Activated gamma-delta T cell (primary cell): Measurements from ENCODE around the gene TNFRSF19.

Source experiments
- DNase-seq: peaks from one replicate; lab custom pipeline; 2025; lab: John Stamatoyannopoulos, UW

The TNFRSF19 gene

GRCh38 chr13:23608138-23608537 is 37.9 kb downstream of the TNFRSF19 start:
- DNase-seq, result no peak

- DNase-seq, result no peak
Measured at GRCh38 chr13:23608701-23609413, 38.6 kb downstream of the TNFRSF19 start.

- DNase-seq, result no peak
Measured at GRCh38 chr13:23609414-23609760, 39.2 kb downstream of the TNFRSF19 start.

- no peak for DNase-seq
Measured at GRCh38 chr13:23609874-23610576, 39.8 kb downstream of the TNFRSF19 start.

- DNase-seq, result no peak
Measured at GRCh38 chr13:23610966-23611491, 40.8 kb downstream of the TNFRSF19 start.

GRCh38 chr13:23612182-23612581 is 42.0 kb downstream of the TNFRSF19 start:
- no peak for DNase-seq

- DNase-seq, result no peak
Measured at GRCh38 chr13:23612731-23613130, 42.5 kb downstream of the TNFRSF19 start.

- no peak for DNase-seq
Measured at GRCh38 chr13:23613596-23613995, 43.4 kb downstream of the TNFRSF19 start.

GRCh38 chr13:23615395-23616081 is 45.3 kb downstream of the TNFRSF19 start:
- no peak for DNase-seq

GRCh38 chr13:23616228-23616627 is 46.0 kb downstream of the TNFRSF19 start:
- no peak for DNase-seq

- no peak for DNase-seq
Measured at GRCh38 chr13:23617551-23618024, 47.4 kb downstream of the TNFRSF19 start.

GRCh38 chr13:23618341-23618740 is 48.1 kb downstream of the TNFRSF19 start:
- no peak for DNase-seq

GRCh38 chr13:23619068-23619855 is 49.0 kb downstream of the TNFRSF19 start:
- DNase-seq, result no peak

- DNase-seq, result no peak
Measured at GRCh38 chr13:23620211-23620610, 50.0 kb downstream of the TNFRSF19 start.

GRCh38 chr13:23620613-23621315 is 50.6 kb downstream of the TNFRSF19 start:
- DNase-seq, result no peak

GRCh38 chr13:23621316-23621645 is 51.1 kb downstream of the TNFRSF19 start:
- no peak for DNase-seq

GRCh38 chr13:23622985-23623384 is 52.8 kb downstream of the TNFRSF19 start:
- DNase-seq, result no peak

- DNase-seq, result no peak
Measured at GRCh38 chr13:23623394-23623793, 53.2 kb downstream of the TNFRSF19 start.

GRCh38 chr13:23626700-23627099 is 56.5 kb downstream of the TNFRSF19 start:
- no peak for DNase-seq

GRCh38 chr13:23627410-23627809 is 57.2 kb downstream of the TNFRSF19 start:
- no peak for DNase-seq

- DNase-seq, result no peak
Measured at GRCh38 chr13:23628250-23628649, 58.0 kb downstream of the TNFRSF19 start.
